HG03025 (cell line): Measurements from ENCODE around the gene LAMC3.
"Not testable (repeated sequence)": the region's sequence is repeated elsewhere in the genome, so short reads cannot be mapped to it uniquely, and the experiment has no call there.

Experiments used
- ATAC-seq: cut with Tn5 transposase; IDR thresholded peaks from one replicate; pipeline ENCODE4 v1.9.1; 2021; ENCODE audit warnings: mild to moderate bottlenecking, moderate library complexity; ENCODE audit not compliant: unreplicated experiment, low FRiP score

Gene LAMC3

GRCh38 chr9:130990306-130990977 lies 18.5 kb upstream of the LAMC3 start:
- no peak for ATAC-seq

GRCh38 chr9:130990978-130991777 lies 17.8 kb upstream of the LAMC3 start:
- no peak for ATAC-seq

DNA sequence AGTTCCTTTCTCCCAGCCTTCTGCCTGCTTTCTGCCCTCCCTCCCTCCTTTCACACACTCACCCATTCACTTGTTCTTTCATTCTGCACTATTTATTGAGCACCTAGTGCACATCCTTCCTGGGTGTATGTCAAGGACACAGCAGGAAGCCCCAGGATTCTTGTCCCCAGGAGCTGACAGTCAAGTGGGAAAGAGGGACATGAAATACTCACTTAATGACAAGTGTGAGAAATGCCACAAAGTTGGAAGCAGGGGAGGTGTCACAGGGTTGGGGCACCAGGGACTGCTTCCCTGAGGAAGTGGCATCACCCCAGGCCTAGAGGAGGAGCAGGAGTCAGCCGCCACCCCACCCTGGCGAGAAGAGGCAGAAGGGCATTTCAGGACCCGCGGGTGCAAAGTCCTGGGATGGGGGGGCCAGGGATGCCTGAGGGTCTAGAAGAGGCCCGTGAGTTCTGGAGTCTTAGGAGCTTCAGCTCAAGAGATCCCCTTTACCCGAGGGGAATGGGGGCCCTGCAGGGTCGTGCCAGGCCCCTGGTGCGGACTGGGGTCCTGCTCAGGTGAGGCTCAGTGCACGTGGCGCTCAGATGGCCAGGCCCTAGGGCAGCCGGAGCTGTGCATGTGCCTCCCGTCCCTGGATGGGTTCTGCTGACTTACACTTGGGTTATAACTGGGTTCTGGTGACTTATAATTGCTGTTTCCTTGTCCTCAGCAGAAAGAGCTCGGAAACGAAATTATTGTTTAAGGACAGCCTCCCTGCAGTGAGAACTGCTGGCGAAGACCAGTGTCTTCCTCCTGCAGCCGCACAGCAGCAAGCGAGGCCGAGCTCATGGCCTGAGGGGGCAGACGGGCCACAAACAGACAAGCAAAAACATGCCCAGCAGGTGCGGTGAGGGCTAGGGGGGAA lies 16.9 kb upstream of the LAMC3 start:
- ATAC-seq: no peak

GRCh38 chr9:130992682-130993032 lies 16.3 kb upstream of the LAMC3 start:
- no peak for ATAC-seq

DNA sequence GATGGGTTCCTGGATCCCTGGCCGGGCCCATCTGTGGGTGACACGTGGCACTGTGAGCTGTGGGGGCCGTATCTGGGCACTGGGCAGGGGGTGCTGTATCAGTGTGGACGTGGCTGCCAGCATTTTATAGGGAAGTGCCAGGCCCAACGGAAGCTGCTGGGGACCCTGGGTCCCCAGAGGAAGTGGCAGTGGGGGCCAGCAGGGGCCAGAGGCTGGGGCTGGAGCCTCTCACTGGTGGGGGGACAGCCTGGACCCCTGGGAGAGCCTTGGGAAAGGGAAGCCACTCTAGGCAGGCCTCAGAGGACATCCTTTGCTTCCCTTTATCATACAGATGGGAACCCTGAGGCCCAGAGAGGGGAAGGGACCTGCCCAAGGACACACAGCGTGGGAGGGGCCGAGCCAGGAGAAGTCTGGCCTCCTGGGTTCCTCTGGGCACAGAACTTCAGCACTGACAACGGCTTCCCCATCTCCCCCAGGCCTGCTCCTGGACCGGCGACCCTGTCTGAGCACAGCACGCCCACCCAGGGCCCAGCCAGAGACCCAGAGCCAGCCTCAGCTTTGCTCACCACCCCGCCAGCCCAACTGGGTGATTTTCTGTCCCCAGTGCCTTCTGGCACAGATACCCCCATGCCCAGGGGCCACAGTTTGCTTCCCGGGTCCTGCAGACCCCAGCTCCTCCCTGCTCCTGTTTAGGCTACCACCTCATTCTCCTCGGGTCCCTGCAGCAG lies 15.5 kb upstream of the LAMC3 start:
- ATAC-seq: no peak

DNA sequence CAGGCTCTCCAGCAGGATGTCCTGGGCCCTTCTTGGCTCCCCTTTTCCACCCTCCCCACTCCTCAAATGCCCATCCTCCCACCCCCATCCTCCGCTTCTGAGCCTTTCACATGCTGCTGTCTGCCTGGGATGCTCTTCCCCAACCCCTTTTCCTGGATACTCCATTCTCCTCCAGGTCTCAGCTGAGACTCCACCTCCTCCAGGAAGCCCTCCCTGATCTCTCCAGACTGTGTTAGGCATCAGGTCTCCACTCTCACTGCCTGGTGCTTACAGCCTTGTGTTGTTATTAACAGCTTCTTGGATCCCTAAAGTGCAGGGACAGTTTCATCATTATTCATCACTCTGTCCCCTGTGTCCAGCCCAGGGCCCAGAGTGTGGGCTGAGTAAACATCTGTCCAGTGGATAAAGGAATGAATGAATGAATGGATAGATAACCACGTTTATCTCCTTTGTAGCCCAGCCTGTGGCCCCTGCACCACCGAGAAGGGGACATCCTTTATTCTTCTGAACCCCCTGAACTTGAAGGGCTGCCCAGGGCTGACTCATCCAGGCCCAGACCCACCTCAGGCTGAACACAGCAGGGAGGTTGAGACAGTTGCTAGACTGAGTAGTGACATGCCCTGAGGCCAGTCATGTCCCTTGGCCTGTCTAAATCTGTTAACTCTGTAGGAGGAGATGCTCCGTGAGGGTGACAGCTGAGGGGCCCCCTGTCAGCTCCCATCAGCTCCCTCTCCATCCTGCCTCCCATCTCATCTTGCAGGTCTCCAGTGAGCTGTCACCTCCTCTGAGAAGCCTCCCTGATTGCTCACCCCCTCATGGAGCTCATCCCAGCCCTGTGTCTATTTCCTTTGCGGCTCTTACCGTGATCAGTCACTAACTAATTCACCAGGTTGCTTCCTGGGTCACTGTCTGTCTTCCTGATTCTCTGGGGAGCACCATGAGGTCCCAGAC lies 14.6 kb upstream of the LAMC3 start:
- ATAC-seq: no peak

GRCh38 chr9:130995086-130996011 lies 13.6 kb upstream of the LAMC3 start:
- no peak for ATAC-seq

DNA sequence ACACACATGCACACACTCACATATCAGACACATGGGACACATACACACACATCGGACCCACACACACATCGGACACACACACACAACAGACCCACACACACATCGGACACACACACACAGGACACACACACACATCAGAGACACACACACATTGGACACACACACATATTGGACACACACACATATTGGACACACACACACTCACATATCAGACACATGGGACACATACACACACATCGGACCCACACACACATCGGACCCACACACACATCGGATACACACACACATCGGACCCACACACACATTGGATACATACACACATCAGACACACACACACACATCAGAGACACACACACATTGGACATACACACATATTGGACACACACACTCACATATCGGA lies 12.8 kb upstream of the LAMC3 start:
- ATAC-seq: no peak

GRCh38 chr9:130996676-130997394 lies 12.1 kb upstream of the LAMC3 start:
- no peak for ATAC-seq

DNA sequence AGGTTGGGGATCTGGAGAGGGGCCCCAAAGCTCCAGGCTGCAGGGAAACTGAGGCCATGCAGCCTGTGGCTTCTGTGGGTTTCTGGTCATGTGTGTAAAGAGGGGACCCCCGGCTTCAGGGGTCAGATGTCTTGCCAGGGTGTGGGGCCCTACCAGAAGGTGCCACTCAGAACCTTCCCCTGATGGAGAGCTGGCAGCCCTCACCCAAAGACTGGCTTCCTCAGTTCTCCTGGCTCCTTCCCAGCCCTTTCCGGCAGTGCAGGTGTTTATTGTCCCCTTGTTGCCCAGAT lies 11.6 kb upstream of the LAMC3 start:
- ATAC-seq: no peak

GRCh38 chr9:130997925-130998596 lies 10.9 kb upstream of the LAMC3 start:
- no peak for ATAC-seq

- no peak for ATAC-seq
Measured at GRCh38 chr9:130998597-130999244, 10.3 kb upstream of the LAMC3 start.

DNA sequence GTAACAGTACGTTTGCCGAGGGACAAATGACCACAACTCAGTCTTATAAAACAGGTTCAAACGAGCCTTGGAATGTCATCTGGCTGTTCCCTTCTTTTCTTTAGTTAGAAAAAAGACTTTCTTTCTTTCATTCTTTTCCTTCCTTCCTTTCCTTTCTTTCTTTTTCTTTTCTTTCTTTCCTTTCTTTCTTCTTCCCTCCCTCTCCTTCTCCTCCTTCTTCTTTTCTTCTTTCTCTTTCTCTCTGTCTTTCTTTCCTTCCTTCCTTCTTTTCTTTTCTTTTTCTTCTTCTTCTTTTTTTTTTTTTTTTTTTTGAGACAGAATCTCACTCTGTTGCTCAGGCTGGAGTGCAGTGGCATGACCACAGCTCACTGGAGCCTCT lies 9.7 kb upstream of the LAMC3 start:
- ATAC-seq: no peak

- ATAC-seq: not testable (repeated sequence)
Measured at GRCh38 chr9:131000526-131000925, 8.4 kb upstream of the LAMC3 start.

DNA sequence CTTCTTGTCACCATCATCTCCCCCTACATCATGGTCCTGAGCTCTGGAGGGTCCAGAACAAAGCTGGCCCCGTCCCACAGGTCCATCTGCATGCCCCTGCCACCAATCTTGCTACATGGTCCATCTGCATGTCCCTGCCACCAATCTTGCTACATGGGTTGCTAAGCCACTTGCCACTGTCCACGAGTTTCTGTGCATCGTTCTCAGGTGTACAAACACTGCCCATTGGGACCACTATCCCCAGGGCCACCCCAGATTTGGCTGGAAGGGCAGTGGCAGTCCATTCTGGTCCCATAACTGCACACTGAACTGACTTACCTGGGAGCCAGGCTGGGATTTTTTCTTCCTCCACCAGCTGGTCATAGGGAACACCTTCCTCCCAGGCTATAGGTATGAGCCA lies 8.0 kb upstream of the LAMC3 start:
- ATAC-seq: no peak

DNA sequence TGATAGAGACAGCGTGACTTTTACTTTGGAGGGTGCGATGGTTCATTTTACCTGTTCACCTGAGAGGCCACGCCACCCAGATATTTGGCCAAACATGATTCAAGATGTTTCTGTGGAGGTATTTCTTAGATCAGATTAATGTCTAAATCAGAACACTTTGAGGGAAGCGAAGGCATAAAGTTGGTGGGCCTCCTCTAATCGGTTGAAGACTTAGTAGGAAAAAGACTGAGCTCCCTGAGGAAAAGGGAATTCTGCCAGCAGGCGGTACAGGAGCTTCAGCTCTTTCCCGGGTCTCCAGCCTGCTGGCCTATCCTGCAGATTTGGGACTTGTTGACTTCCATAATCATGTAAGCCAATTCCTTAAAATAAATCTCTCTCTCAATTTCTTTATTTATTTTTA lies 7.0 kb upstream of the LAMC3 start:
- ATAC-seq: no peak

DNA sequence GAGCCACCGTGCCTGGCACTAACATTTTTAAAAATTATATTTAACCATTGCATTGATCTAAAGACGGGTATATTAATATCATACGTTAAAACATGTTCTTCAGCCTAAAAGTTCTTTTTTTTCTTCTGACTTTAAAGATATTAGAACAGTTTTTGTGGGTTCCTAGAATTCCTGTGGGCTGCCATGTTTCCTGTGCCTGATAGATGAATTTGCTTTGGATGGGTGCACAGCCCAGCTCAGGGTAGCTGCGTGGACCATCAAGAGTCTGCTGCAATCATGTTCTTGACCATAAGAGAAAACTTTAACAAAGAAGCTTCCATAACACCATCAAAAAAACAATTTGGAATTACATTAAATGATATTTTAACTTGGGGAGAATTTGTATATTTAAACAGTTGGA lies 2.4 kb upstream of the LAMC3 start:
- ATAC-seq: no peak
